Hepatocyte (in vitro differentiated cells): ENCODE results near the gene EPHA4.

Source experiments
- CTCF ChIP-seq: fragments of 200-600 bp; sonication (generic); IDR thresholded peaks from 2 replicates; pipeline ENCODE4 v1.5.1; 2016; ENCODE audit warnings: antibody characterized with exemption, mild to moderate bottlenecking; ENCODE audit not compliant: poor library complexity
- EZH2 ChIP-seq: fragments of 200-600 bp; sonication (generic); IDR thresholded peaks from 2 replicates; pipeline ENCODE4 v1.6.1; 2016; ENCODE audit warnings: antibody characterized with exemption, mild to moderate bottlenecking, borderline replicate concordance
- EZH2phosphoT487 ChIP-seq: fragments of 200-600 bp; sonication (generic); IDR thresholded peaks from one replicate; pipeline ENCODE4 v1.6.1; 2018; ENCODE audit warnings: antibody characterized with exemption, mild to moderate bottlenecking, low read depth, moderate library complexity; ENCODE audit not compliant: unreplicated experiment, severe bottlenecking

- TF ChIP-seq CTCF, result no peak
- no peak for TF ChIP-seq EZH2
- TF ChIP-seq EZH2phosphoT487, result no peak
Measured at GRCh38 chr2:221572821-221573429, 821 bp upstream of the EPHA4 start.
